Activated CD8-positive, alpha-beta memory T cell treated with anti-CD3 and anti-CD28 coated beads for 4 hours (primary cell): ENCODE results near the gene CCDC91.

Experiments used
- DNase-seq, 2 donors: peaks; one replicate each; pipeline ENCODE4 v3.0.0-alpha.2; 2020; ENCODE audit warnings: low read depth in 2 of 2

The CCDC91 gene

DNA sequence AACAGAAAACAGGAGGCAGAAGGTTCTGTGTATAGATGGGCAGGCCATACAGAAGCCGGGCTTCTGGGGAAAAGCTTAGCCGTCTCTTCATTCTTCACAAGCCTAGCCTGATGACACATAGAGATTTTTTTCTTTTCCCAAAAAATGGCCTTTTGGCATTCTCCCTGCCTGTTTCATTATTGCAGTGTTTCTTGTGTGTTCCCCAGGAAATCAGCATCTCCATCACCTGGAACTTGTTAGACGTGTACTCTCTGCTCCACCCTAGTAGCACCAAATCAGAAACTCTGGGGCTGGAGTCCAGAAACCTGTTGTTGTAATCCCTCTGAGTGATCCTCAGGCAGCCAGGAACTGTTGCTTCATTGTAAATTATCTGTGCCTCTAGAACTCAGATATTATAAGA lies 388.1 kb downstream of the CCDC91 start:
- no peak for DNase-seq

DNA sequence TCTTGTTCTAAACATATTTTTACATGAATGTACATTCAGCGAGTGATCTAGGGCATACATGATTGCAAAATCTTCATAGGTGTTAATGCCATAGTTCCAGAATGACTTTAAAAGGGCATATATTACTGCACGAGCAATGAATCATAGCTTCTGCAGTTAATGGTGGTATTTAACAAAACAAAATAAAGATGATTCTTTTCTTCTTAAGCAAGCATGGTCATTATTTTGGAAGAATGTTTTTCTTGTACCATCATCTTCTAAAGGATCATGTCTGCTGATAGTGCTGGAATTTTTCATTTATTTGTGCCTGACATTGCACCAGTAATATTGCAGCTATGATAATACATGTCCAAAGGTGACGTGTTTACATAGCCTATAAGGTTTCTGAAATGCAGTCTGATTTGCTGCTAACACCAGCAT lies 388.6 kb downstream of the CCDC91 start:
- no peak for DNase-seq

DNA sequence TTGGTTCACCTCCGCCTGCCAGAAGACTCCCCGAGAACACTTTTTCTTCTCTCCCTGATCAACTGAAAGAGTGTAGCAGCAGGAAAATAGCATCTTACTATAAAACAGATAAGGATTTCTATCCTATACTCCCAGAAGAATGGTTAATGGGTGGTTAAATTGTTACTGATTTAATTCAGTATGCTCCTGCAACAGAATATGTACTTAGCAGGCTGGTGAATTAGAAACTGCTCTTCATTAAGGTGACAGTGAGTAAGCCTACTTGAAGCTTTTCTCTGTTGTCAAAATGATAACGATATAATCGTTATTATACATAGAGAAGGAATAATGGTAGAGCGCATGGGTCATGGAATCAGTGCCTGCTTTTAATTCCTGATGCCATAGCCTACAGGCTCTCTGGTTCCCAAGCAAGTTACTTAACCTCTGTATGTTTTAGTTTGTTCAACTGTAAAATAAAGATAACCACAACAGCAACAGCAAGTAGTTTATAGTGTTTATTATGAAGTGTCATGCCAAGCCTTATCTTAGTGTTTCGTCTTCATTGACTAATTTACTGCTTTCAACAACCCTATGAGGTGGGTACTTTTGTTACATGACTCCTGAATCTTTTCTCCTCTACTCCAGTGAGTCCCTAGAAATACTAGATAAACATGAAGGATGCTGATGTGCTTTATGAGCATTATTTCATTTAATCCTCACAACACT lies 392.6 kb downstream of the CCDC91 start:
- no peak for DNase-seq

DNA sequence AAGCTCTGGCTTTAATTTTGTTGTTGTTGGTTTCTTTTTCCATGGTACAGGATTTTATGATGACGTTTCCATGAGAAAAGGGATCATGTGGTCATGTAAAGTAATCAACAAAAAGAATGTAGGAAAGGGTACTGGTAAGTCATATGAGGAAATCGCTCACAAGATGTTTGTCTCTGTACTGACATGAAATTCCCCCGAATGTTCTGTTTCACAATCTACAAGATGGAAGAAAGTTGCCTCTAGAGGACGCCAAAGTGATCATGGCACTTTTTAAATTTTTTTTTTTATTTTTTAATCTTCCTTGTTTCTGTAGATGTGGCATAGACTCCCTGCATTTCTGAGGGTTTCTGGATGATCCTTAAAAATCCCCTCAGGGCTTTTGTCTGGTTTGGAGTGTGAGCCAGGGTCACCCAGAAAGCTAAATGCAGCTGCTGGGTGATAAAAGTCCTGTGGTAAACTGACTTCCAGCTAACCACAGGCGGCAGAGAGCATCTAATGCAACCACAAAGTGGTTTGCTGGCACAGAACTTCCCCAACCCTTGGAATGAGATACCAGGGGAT lies 393.5 kb downstream of the CCDC91 start:
- no peak for DNase-seq

DNA sequence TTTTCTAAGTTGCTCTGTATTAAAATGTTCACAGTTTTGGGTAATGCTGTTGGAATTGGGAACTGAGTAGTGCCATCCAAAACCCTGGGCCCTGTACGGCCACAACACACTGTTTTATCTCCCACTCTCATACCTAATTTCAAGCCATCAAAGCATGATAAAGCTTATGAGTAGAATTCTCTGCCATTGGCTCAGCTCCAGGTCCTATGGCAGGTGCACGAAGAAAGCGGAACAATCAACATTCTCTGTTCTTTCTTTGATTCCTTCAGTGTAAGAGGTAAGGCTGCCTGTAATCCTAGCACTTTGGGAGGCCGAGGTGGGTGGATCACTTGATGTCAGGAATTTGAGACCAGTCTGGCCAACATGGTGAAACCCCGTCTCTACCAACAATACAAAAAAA lies 394.9 kb downstream of the CCDC91 start:
- no peak for DNase-seq

DNA sequence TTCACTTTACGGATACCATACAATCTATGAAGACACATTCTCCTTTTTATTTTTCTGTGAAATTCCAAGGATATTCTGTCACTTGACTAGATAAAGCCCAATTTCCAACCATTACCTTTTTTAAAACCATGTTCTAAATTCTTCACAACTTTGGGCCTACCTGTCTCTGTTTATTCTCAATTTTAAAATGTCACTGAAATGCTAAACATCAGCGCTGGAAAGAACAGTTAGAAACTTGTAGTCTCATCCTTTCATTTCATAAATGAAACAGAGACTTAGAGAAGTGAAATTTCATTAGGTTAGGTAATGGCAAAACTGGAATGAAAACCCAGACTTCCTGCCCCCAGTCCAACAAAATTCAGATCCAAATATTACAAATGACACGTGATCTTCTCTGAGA lies 396.2 kb downstream of the CCDC91 start:
- DNase-seq, result no peak

DNA sequence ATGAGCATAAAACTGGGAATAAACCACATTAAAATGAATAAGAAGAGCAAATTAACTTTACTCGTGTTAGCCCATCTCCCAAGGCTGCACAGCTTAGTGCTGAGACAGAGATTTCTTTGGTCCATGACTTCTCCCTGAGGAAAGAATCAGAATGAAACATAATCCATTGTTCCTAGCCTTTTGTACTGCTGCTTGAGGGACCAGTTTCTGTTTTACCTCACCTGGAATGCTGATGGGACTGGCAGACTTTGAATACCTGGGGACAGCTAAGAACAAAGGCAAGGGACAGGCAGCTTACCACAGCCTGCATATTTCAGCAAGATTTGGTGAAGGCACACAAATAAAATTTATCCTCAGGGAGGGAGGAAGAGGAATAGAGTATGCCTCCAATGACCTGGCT lies 401.6 kb downstream of the CCDC91 start:
- no peak for DNase-seq
